ENCODE measurements around the gene ATP5PB. TPM values are rescaled to one million over a fixed set of nuclear protein-coding genes. Genes with fewer than 3 reads are reported as not detected.

Gene ATP5PB
- total RNA-seq, 2 experiments from 2014 or later = 286 to 303 TPM

DNA sequence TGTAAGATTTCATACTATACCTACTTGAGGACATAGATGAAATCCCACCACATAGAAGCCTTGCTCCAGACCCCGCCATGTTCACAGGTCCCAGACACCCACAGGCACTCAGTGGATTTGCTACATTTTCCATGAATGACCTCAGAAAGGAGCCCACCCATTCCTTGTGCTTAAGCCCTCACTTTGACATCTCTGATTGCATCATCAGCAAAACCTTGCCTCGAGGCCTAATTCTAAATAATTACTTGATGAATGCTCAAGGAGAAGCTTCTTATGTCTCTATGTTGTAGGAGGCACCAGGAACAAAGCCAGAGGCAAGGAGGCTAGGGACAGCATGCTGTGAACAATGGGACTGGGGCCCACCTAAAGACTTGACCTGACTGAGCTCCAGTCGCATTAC, 33.8 kb upstream of the ATP5PB start:
- ChIA-PET CTCF (ENCODE audit: unreplicated experiment) (interaction anchor here (1.0 kb wide), 1 partner anchor 15 kb away, joined by 3 read pairs; no protein-coding TSS in a partner anchor), POLR2A (interaction anchor here (0.7 to 1.8 kb wide), 3 partner anchors 12 to 31 kb away, joined by 3 to 9 read pairs (median 4); partner anchors contain the start of gene OVGP1)
- Histone ChIP-seq H3K79me2 (ENCODE audit: insufficient read depth, low read depth, low read length) (no peaks in the 10 kb centered on the region), H3K36me3 (ENCODE audit: insufficient read depth, low read length) (no peaks in the 10 kb centered on the region), H3K4me3 (ENCODE audit: low read depth, low read length, poor library complexity, severe bottlenecking) (no peak overlapping the region), H3K4me2 (ENCODE audit: low read length) (no peak overlapping the region), H3K9me2 (ENCODE audit: insufficient read depth, low read length) (no peaks in the 10 kb centered on the region), H4K20me1 (ENCODE audit: insufficient read depth, low read length) (no peaks in the 10 kb centered on the region), H2AFZ (ENCODE audit: low read length) (no peak overlapping the region), H3K9me3 (ENCODE audit: low read length) (no peaks in the 10 kb centered on the region), H3K27ac (ENCODE audit: low read depth, low read length, poor library complexity, severe bottlenecking) (no peak overlapping the region), H3K4me1 (ENCODE audit: insufficient read depth, low read length, poor library complexity, severe bottlenecking) (no peaks in the 10 kb centered on the region)
- DNase-seq (ENCODE audit: low spot score) = no peak
- no TSS peak for BruUV-seq (replicated peaks)
- intact Hi-C loops (cut with micrococcal nuclease; ENCODE audit: unreplicated experiment) = no loop called here
- no peak for TF ChIP-seq EZH2phosphoT487 (IDR thresholded peaks at IDR 0.05; ENCODE audit: borderline replicate concordance, low read depth, low read length)
- TF ChIP-seq, protein P1, sequence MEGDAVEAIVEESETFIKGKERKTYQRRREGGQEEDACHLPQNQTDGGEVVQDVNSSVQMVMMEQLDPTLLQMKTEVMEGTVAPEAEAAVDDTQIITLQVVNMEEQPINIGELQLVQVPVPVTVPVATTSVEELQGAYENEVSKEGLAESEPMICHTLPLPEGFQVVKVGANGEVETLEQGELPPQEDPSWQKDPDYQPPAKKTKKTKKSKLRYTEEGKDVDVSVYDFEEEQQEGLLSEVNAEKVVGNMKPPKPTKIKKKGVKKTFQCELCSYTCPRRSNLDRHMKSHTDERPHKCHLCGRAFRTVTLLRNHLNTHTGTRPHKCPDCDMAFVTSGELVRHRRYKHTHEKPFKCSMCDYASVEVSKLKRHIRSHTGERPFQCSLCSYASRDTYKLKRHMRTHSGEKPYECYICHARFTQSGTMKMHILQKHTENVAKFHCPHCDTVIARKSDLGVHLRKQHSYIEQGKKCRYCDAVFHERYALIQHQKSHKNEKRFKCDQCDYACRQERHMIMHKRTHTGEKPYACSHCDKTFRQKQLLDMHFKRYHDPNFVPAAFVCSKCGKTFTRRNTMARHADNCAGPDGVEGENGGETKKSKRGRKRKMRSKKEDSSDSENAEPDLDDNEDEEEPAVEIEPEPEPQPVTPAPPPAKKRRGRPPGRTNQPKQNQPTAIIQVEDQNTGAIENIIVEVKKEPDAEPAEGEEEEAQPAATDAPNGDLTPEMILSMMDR (conservative IDR thresholded peaks at IDR 0.05; ENCODE audit: low read length) = no peak

DNA sequence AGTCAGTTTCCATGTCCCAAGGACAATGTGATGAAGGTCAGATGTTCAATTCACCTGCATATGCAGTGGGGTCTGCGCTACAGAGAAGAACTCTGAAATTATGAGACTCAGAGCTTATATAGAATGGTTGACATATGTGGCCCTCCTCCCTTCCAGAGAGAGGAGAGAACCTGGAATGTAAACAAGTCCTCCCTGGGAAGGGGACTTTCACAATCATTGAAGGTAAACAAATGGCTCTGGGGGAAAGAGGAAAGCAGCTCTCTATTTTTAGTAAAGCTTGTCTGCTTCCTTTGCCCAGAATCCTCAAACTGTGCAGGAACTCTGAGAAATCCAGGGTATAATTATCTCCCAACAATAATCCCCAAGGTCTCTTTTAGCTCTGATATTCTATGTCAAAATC, 31.5 kb upstream of the ATP5PB start:
- H3K4me2 ChIP-seq (ENCODE audit: low read length) = no peak overlapping the region
- H4K20me1 ChIP-seq (ENCODE audit: insufficient read depth, low read length) = no peaks in the 10 kb centered on the region
- no peaks in the 10 kb centered on the region for H3K79me2 ChIP-seq (ENCODE audit: insufficient read depth, low read depth, low read length)
- TF ChIP-seq, protein P1 (conservative IDR thresholded peaks at IDR 0.05; ENCODE audit: low read length) = no peak
- TF ChIP-seq EZH2phosphoT487 (IDR thresholded peaks at IDR 0.05; ENCODE audit: borderline replicate concordance, low read depth, low read length) = no peak
- H3K27ac ChIP-seq (ENCODE audit: low read depth, low read length, poor library complexity, severe bottlenecking) = no peak overlapping the region
- H3K36me3 ChIP-seq (ENCODE audit: insufficient read depth, low read length) = no peaks in the 10 kb centered on the region
- ChIA-PET POLR2A (interaction anchor here (0.8 to 2.1 kb wide), 3 partner anchors 12 to 31 kb away, joined by 3 to 6 read pairs (median 3); no protein-coding TSS in a partner anchor), CTCF (ENCODE audit: unreplicated experiment) (no interaction called here)
- no peak for DNase-seq (ENCODE audit: low spot score)
- H2AFZ ChIP-seq (ENCODE audit: low read length) = no peak overlapping the region
- no TSS peak for BruUV-seq (replicated peaks)
- H3K9me3 ChIP-seq (ENCODE audit: low read length) = no peaks in the 10 kb centered on the region
- H3K9me2 ChIP-seq (ENCODE audit: insufficient read depth, low read length) = no peaks in the 10 kb centered on the region
- H3K4me3 ChIP-seq (ENCODE audit: low read depth, low read length, poor library complexity, severe bottlenecking) = no peak overlapping the region
- intact Hi-C loops (cut with micrococcal nuclease; ENCODE audit: unreplicated experiment) = no loop called here
- H3K4me1 ChIP-seq (ENCODE audit: insufficient read depth, low read length, poor library complexity, severe bottlenecking) = no peaks in the 10 kb centered on the region

DNA sequence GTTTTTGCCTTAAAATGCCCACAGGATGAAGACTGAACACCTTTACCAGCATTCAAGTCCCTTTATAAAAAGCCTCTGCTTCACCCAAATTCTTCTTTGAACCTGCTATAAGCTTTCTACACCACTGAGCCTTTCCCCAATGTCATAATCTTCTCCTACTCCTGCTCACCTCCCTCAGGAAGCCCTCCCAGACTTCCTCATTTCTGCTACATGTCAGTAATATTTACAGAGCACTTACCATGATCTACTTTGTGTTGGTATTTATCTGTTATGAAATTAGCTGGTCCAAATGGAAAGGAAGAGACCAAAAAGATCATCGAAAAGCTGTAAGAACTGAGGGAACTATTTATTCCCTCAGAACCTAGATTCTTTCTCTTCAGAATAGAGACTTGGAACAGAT, 30.2 kb upstream of the ATP5PB start:
- no peak overlapping the region for H2AFZ ChIP-seq (ENCODE audit: low read length)
- no peaks in the 10 kb centered on the region for H3K4me1 ChIP-seq (ENCODE audit: insufficient read depth, low read length, poor library complexity, severe bottlenecking)
- H3K27ac ChIP-seq (ENCODE audit: low read depth, low read length, poor library complexity, severe bottlenecking) = no peak overlapping the region
- no peaks in the 10 kb centered on the region for H4K20me1 ChIP-seq (ENCODE audit: insufficient read depth, low read length)
- no peaks in the 10 kb centered on the region for H3K9me3 ChIP-seq (ENCODE audit: low read length)
- BruUV-seq (replicated peaks) = no TSS peak
- TF ChIP-seq, protein P1 (conservative IDR thresholded peaks at IDR 0.05; ENCODE audit: low read length) = no peak
- H3K36me3 ChIP-seq (ENCODE audit: insufficient read depth, low read length) = no peaks in the 10 kb centered on the region
- ChIA-PET POLR2A (interaction anchor here (0.7 kb wide), 1 partner anchor 10 kb away, joined by 3 read pairs; no protein-coding TSS in a partner anchor), CTCF (ENCODE audit: unreplicated experiment) (no interaction called here)
- H3K79me2 ChIP-seq (ENCODE audit: insufficient read depth, low read depth, low read length) = no peaks in the 10 kb centered on the region
- intact Hi-C loops (cut with micrococcal nuclease; ENCODE audit: unreplicated experiment) = no loop called here
- DNase-seq (ENCODE audit: low spot score) = no peak
- no peak overlapping the region for H3K4me2 ChIP-seq (ENCODE audit: low read length)
- no peaks in the 10 kb centered on the region for H3K9me2 ChIP-seq (ENCODE audit: insufficient read depth, low read length)
- no peak overlapping the region for H3K4me3 ChIP-seq (ENCODE audit: low read depth, low read length, poor library complexity, severe bottlenecking)
